Frontal cortex (tissue), 4 donors: ENCODE results near the gene EEF1AKMT1. TPM values are rescaled to one million over a fixed set of nuclear protein-coding genes. Genes with fewer than 3 reads are reported as not detected.

ENCODE experiments used
- DNase-seq, 2 donors: peaks; one replicate each; pipeline ENCODE4 v3.0.0; 2012; ENCODE audit warnings: low spot score in 2 of 2
- FAIRE-seq: peaks from 2 replicates; lab custom pipeline; 2012; peaks lifted over from hg19 to GRCh38; lab: Jason Lieb, UNC
- total RNA-seq: library from RNA; depleted of rRNA; stranded (reverse); fragments of >200 nt; gene quantifications from one replicate; pipeline ENCODE4 v1.2.3, GENCODE V29; 2014
- donor health status: control.
- donor health status: control.
- donor health status: control.

EEF1AKMT1 gene
- 11.0 TPM for total RNA-seq

GRCh38 chr13:20773194-20774080, at the start of gene EEF1AKMT1:
Gene EEF1AKMT1, minus strand, starts transcription at chr13:20773961. Its CDS starts 16,363 bp downstream, at chr13:20757598.
- FAIRE-seq (no peak), DNase-seq (peak; percentile 70 to 78)

GRCh38 chr13:20823071-20823470, 49.3 kb upstream of the EEF1AKMT1 start:
- no peak for DNase-seq
- FAIRE-seq = no peak

GRCh38 chr13:20822406-20822805, 48.6 kb upstream of the EEF1AKMT1 start:
- FAIRE-seq (no peak), DNase-seq (no peak)

GRCh38 chr13:20819715-20820114, 46.0 kb upstream of the EEF1AKMT1 start:
- no peak for FAIRE-seq
- no peak for DNase-seq

- FAIRE-seq (no peak), DNase-seq (no peak)
Measured at GRCh38 chr13:20815464-20815863, 41.7 kb upstream of the EEF1AKMT1 start.

- FAIRE-seq = peak; percentile 37
- DNase-seq = peak in 1 of 2 donors; percentile 17
Measured at GRCh38 chr13:20814224-20814910, 40.6 kb upstream of the EEF1AKMT1 start.

- no peak for FAIRE-seq
- no peak for DNase-seq
Measured at GRCh38 chr13:20812890-20813289, 39.1 kb upstream of the EEF1AKMT1 start.

- no peak for DNase-seq
- no peak for FAIRE-seq
Measured at GRCh38 chr13:20810808-20811207, 37.0 kb upstream of the EEF1AKMT1 start.

GRCh38 chr13:20808874-20809273, 35.1 kb upstream of the EEF1AKMT1 start:
- DNase-seq = no peak

GRCh38 chr13:20803180-20803965, 29.6 kb upstream of the EEF1AKMT1 start:
- no peak for DNase-seq
- FAIRE-seq = no peak

More at GRCh38 chr13:20808874-20809273, 35.1 kb upstream of the EEF1AKMT1 start:
- FAIRE-seq = no peak

- FAIRE-seq (no peak), DNase-seq (no peak)
Measured at GRCh38 chr13:20801707-20802106, 27.9 kb upstream of the EEF1AKMT1 start.

- no peak for DNase-seq
- no peak for FAIRE-seq
Measured at GRCh38 chr13:20799726-20800416, 26.1 kb upstream of the EEF1AKMT1 start.

GRCh38 chr13:20798027-20798426, 24.3 kb upstream of the EEF1AKMT1 start:
- FAIRE-seq = no peak
- DNase-seq = no peak

- FAIRE-seq (no peak), DNase-seq (no peak)
Measured at GRCh38 chr13:20796791-20797508, 23.2 kb upstream of the EEF1AKMT1 start.

- DNase-seq = no peak
- no peak for FAIRE-seq
Measured at GRCh38 chr13:20789665-20790064, 15.9 kb upstream of the EEF1AKMT1 start.

GRCh38 chr13:20788312-20788711, 14.6 kb upstream of the EEF1AKMT1 start:
- no peak for FAIRE-seq
- no peak for DNase-seq

- FAIRE-seq (no peak), DNase-seq (no peak)
Measured at GRCh38 chr13:20787180-20787579, 13.4 kb upstream of the EEF1AKMT1 start.

GRCh38 chr13:20782116-20782708, 8.5 kb upstream of the EEF1AKMT1 start:
- DNase-seq (no peak), FAIRE-seq (no peak)

GRCh38 chr13:20780317-20780716, 6.6 kb upstream of the EEF1AKMT1 start:
- DNase-seq = no peak
- no peak for FAIRE-seq
